NCI-H1048 (cell line): ENCODE measurements around the gene ZNF653.
A peak's percentile ranks its signal among the peaks of the same experiment; 100 is the strongest.

Source experiments
- DNase-seq: peaks from one replicate; lab custom pipeline; 2025; lab: John Stamatoyannopoulos, UW

ZNF653 gene

GRCh38 chr19:11505504-11506100 is at the start of gene ZNF653:
TSS of gene ZNF653 (minus strand) at chr19:11505839. CDS start at chr19:11505786, 53 bp downstream.
- DNase-seq: peak; percentile 94

GRCh38 chr19:11555246-11555645 is 49.6 kb upstream of the ZNF653 start:
- DNase-seq: no peak

- no peak for DNase-seq
These were observed 48.5 kb upstream of the ZNF653 start for GRCh38 chr19:11554160-11554559.

- no peak for DNase-seq
These were observed 47.2 kb upstream of the ZNF653 start for GRCh38 chr19:11552666-11553372.

GRCh38 chr19:11551603-11552235 is 46.1 kb upstream of the ZNF653 start:
- DNase-seq: no peak

- no peak for DNase-seq
These were observed 44.6 kb upstream of the ZNF653 start for GRCh38 chr19:11550265-11550664.

GRCh38 chr19:11549386-11549953 is 43.8 kb upstream of the ZNF653 start:
- no peak for DNase-seq

GRCh38 chr19:11547929-11548700 is 42.5 kb upstream of the ZNF653 start:
- no peak for DNase-seq

GRCh38 chr19:11541238-11541637 is 35.6 kb upstream of the ZNF653 start:
- no peak for DNase-seq

GRCh38 chr19:11540645-11541044 is 35.0 kb upstream of the ZNF653 start:
- DNase-seq: no peak

- no peak for DNase-seq
These were observed 34.1 kb upstream of the ZNF653 start for GRCh38 chr19:11539495-11540365.

- no peak for DNase-seq
These were observed 32.8 kb upstream of the ZNF653 start, which contains the start of gene CNN1 for GRCh38 chr19:11538232-11539036. TSS of gene CNN1 (plus strand) at chr19:11538851. CDS start at chr19:11538928, 77 bp downstream.

- DNase-seq: peak; percentile 72
These were observed 30.4 kb upstream of the ZNF653 start for GRCh38 chr19:11535792-11536595.

- no peak for DNase-seq
These were observed 29.3 kb upstream of the ZNF653 start for GRCh38 chr19:11534948-11535347.

- no peak for DNase-seq
These were observed 28.9 kb upstream of the ZNF653 start for GRCh38 chr19:11534538-11534937.

- DNase-seq: peak; percentile 83
These were observed 24.8 kb upstream of the ZNF653 start for GRCh38 chr19:11530432-11530831.

GRCh38 chr19:11528551-11529341 is 23.1 kb upstream of the ZNF653 start, which contains the start of gene ECSIT:
TSS of gene ECSIT (minus strand) at chr19:11529134. CDS start at chr19:11519170, 9,964 bp downstream.
- peak; percentile 92 for DNase-seq

- no peak for DNase-seq
These were observed 13.5 kb upstream of the ZNF653 start for GRCh38 chr19:11519138-11519537.
